ENCODE results near the gene EGFR.

Gene EGFR

GRCh38 chr7:55080000-55080623, 61.3 kb downstream of the EGFR start:
- in situ Hi-C loops (cut with MboI; ENCODE audit: low sequenced_read_pairs), result no loop called here

GRCh38 chr7:55081068-55081467, 62.3 kb downstream of the EGFR start:
- in situ Hi-C loops (cut with MboI; ENCODE audit: low sequenced_read_pairs), result no loop called here

- in situ Hi-C loops (cut with MboI; ENCODE audit: low sequenced_read_pairs), result no loop called here
Measured at GRCh38 chr7:55081472-55082227, 62.8 kb downstream of the EGFR start.

GRCh38 chr7:55082228-55082603, 63.4 kb downstream of the EGFR start:
- in situ Hi-C loops (cut with MboI; ENCODE audit: low sequenced_read_pairs), result no loop called here

GRCh38 chr7:55083206-55083605, 64.4 kb downstream of the EGFR start:
- in situ Hi-C loops (cut with MboI; ENCODE audit: low sequenced_read_pairs), result no loop called here

GRCh38 chr7:55084307-55084706, 65.5 kb downstream of the EGFR start:
- in situ Hi-C loops (cut with MboI; ENCODE audit: low sequenced_read_pairs), result no loop called here

GRCh38 chr7:55085511-55086412, 66.9 kb downstream of the EGFR start:
- in situ Hi-C loops (cut with MboI; ENCODE audit: low sequenced_read_pairs), result no loop called here

GRCh38 chr7:55086413-55087201, 67.8 kb downstream of the EGFR start:
- in situ Hi-C loops (cut with MboI; ENCODE audit: low sequenced_read_pairs), result no loop called here

- in situ Hi-C loops (cut with MboI; ENCODE audit: low sequenced_read_pairs), result no loop called here
Measured at GRCh38 chr7:55087521-55087961, 68.7 kb downstream of the EGFR start.

GRCh38 chr7:55088107-55088506, 69.3 kb downstream of the EGFR start:
- in situ Hi-C loops (cut with MboI; ENCODE audit: low sequenced_read_pairs), result no loop called here

- in situ Hi-C loops (cut with MboI; ENCODE audit: low sequenced_read_pairs), result no loop called here
Measured at GRCh38 chr7:55088620-55089019, 69.8 kb downstream of the EGFR start.

- in situ Hi-C loops (cut with MboI; ENCODE audit: low sequenced_read_pairs), result no loop called here
Measured at GRCh38 chr7:55092186-55092974, 73.6 kb downstream of the EGFR start.

- in situ Hi-C loops (cut with MboI; ENCODE audit: low sequenced_read_pairs), result no loop called here
Measured at GRCh38 chr7:55092975-55093373, 74.2 kb downstream of the EGFR start.

- in situ Hi-C loops (cut with MboI; ENCODE audit: low sequenced_read_pairs), result no loop called here
Measured at GRCh38 chr7:55093674-55094073, 74.9 kb downstream of the EGFR start.

- in situ Hi-C loops (cut with MboI; ENCODE audit: low sequenced_read_pairs), result no loop called here
Measured at GRCh38 chr7:55094092-55094690, 75.4 kb downstream of the EGFR start.

- in situ Hi-C loops (cut with MboI; ENCODE audit: low sequenced_read_pairs), result no loop called here
Measured at GRCh38 chr7:55095672-55096071, 76.9 kb downstream of the EGFR start.

GRCh38 chr7:55096323-55096722, 77.5 kb downstream of the EGFR start:
- in situ Hi-C loops (cut with MboI; ENCODE audit: low sequenced_read_pairs), result no loop called here

- in situ Hi-C loops (cut with MboI; ENCODE audit: low sequenced_read_pairs), result no loop called here
Measured at GRCh38 chr7:55097100-55097499, 78.3 kb downstream of the EGFR start.

GRCh38 chr7:55099066-55099820, 80.4 kb downstream of the EGFR start:
- in situ Hi-C loops (cut with MboI; ENCODE audit: low sequenced_read_pairs), result no loop called here

All from HL-60/S4 treated with retinoic acid at 250 ng/mL for 4 days and 3 days (cell line).